Measurements from ENCODE around the gene TMLHE. TPM values are rescaled to one million over a fixed set of nuclear protein-coding genes. Genes with fewer than 3 reads are reported as not detected.
A peak's percentile ranks its signal among the peaks of the same experiment; 100 is the strongest.
"Not testable (repeated sequence)": the region's sequence is repeated elsewhere in the genome, so short reads cannot be mapped to it uniquely, and the experiment has no call there.

TMLHE gene
- total RNA-seq, 1 donor from 2014 or later, result 10.1 TPM

DNA sequence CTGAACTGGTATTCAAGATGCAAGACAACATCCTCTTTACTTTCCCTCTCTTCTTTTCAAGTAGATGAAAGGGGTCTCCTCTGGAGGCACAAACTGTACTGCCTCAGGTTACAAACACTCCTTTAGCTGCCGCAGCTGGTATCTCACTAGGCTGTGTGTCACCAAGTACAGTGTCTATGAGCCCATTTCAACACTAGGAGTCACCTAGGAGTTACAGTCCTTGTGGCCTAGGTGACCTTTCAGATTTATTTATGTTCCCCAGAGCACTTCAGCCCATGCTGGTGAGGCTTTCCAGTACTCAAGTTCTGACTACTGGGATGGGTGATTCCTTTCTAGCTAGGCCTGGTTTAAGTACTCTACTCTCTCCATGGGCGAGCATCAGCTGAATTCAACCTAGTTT lies 32.4 kb upstream of the TMLHE start:
- H3K79me2 ChIP-seq (ENCODE audit: insufficient read depth, low read length), result no peaks in the 10 kb centered on the region
- H3K36me3 Mint-ChIP-seq (ENCODE audit: low read depth, unreplicated experiment), result no peaks in the 10 kb centered on the region
- H3K9me3 ChIP-seq (ENCODE audit: insufficient read depth, low read depth, low read length), result no peaks in the 10 kb centered on the region
- no peak overlapping the region for H3K27ac ChIP-seq (ENCODE audit: low read depth, low read length)
- no peaks in the 10 kb centered on the region for H3K9me3 Mint-ChIP-seq (ENCODE audit: unreplicated experiment)
- no peaks in the 10 kb centered on the region for H4K20me1 ChIP-seq (ENCODE audit: insufficient read depth, low read length)
- H3K27me3 ChIP-seq (ENCODE audit: insufficient read depth, low read length), result no peaks in the 10 kb centered on the region
- DNase-seq (ENCODE audit: low read depth), result no peak
- no peak overlapping the region for H3K4me3 Mint-ChIP-seq (ENCODE audit: unreplicated experiment)
- H3K27me3 Mint-ChIP-seq (ENCODE audit: low read depth, unreplicated experiment), result peaks cover 2% of the 10 kb centered on the region
- H3K4me3 ChIP-seq (ENCODE audit: insufficient read depth, low read depth, low read length), result no peak overlapping the region
- H3K4me2 ChIP-seq (ENCODE audit: low read length), result no peak overlapping the region
- no peaks in the 10 kb centered on the region for H3K36me3 ChIP-seq (ENCODE audit: insufficient read depth, low read length)
- H2AFZ ChIP-seq (ENCODE audit: low read depth, low read length), result no peak overlapping the region
- peaks cover 4% of the 10 kb centered on the region for H3K4me1 Mint-ChIP-seq (ENCODE audit: low read depth, unreplicated experiment)
- H3K4me1 ChIP-seq (ENCODE audit: insufficient read depth, low read length), result no peaks in the 10 kb centered on the region
- no peak overlapping the region for H3K9ac ChIP-seq (ENCODE audit: low read length)
- no peak overlapping the region for H3K27ac Mint-ChIP-seq (ENCODE audit: unreplicated experiment)
- no peak for FAIRE-seq
- no peak for TF ChIP-seq EZH2 (IDR thresholded peaks at IDR 0.05; ENCODE audit: insufficient read depth, low read length)
- TF ChIP-seq, protein P1, sequence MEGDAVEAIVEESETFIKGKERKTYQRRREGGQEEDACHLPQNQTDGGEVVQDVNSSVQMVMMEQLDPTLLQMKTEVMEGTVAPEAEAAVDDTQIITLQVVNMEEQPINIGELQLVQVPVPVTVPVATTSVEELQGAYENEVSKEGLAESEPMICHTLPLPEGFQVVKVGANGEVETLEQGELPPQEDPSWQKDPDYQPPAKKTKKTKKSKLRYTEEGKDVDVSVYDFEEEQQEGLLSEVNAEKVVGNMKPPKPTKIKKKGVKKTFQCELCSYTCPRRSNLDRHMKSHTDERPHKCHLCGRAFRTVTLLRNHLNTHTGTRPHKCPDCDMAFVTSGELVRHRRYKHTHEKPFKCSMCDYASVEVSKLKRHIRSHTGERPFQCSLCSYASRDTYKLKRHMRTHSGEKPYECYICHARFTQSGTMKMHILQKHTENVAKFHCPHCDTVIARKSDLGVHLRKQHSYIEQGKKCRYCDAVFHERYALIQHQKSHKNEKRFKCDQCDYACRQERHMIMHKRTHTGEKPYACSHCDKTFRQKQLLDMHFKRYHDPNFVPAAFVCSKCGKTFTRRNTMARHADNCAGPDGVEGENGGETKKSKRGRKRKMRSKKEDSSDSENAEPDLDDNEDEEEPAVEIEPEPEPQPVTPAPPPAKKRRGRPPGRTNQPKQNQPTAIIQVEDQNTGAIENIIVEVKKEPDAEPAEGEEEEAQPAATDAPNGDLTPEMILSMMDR (IDR thresholded peaks at IDR 0.05; ENCODE audit: insufficient read depth, low read depth, low read length), result no peak

GRCh38 chrX:155643240-155643639 lies 30.5 kb upstream of the TMLHE start:
- Histone ChIP-seq H3K79me2 (ENCODE audit: insufficient read depth, low read length) (no peaks in the 10 kb centered on the region), H3K27ac (ENCODE audit: low read depth, low read length) (no peak overlapping the region), H3K4me2 (ENCODE audit: low read length) (no peak overlapping the region), H3K4me1 (ENCODE audit: insufficient read depth, low read length) (no peaks in the 10 kb centered on the region), H3K36me3 (ENCODE audit: insufficient read depth, low read length) (no peaks in the 10 kb centered on the region), H4K20me1 (ENCODE audit: insufficient read depth, low read length) (no peaks in the 10 kb centered on the region), H3K9me3 (ENCODE audit: insufficient read depth, low read depth, low read length) (no peaks in the 10 kb centered on the region), H3K4me3 (ENCODE audit: insufficient read depth, low read depth, low read length) (no peak overlapping the region), H2AFZ (ENCODE audit: low read depth, low read length) (no peak overlapping the region), H3K9ac (ENCODE audit: low read length) (no peak overlapping the region), H3K27me3 (ENCODE audit: insufficient read depth, low read length) (no peaks in the 10 kb centered on the region)
- FAIRE-seq, result no peak
- no peaks in the 10 kb centered on the region for H3K36me3 Mint-ChIP-seq (ENCODE audit: low read depth, unreplicated experiment)
- no peak for TF ChIP-seq EZH2 (IDR thresholded peaks at IDR 0.05; ENCODE audit: insufficient read depth, low read length)
- TF ChIP-seq, protein P1 (IDR thresholded peaks at IDR 0.05; ENCODE audit: insufficient read depth, low read depth, low read length), result no peak
- no peak overlapping the region for H3K4me3 Mint-ChIP-seq (ENCODE audit: unreplicated experiment)
- H3K27ac Mint-ChIP-seq (ENCODE audit: unreplicated experiment), result no peak overlapping the region
- no peak for DNase-seq (ENCODE audit: low read depth)
- H3K4me1 Mint-ChIP-seq (ENCODE audit: low read depth, unreplicated experiment), result peaks cover 4% of the 10 kb centered on the region
- H3K9me3 Mint-ChIP-seq (ENCODE audit: unreplicated experiment), result no peaks in the 10 kb centered on the region
- no peaks in the 10 kb centered on the region for H3K27me3 Mint-ChIP-seq (ENCODE audit: low read depth, unreplicated experiment)

- FAIRE-seq; H3K27me3 Mint-ChIP-seq (ENCODE audit: low read depth, unreplicated experiment): not testable (repeated sequence)
- peak overlapping the region; percentile 48 for H3K9ac ChIP-seq (ENCODE audit: low read length)
Observed at GRCh38 chrX:155641371-155641770, 28.6 kb upstream of the TMLHE start.

More at GRCh38 chrX:155641371-155641770, 28.6 kb upstream of the TMLHE start:
- Mint-ChIP-seq H3K27ac (ENCODE audit: unreplicated experiment) (peak overlapping the region; percentile 35), H3K4me3 (ENCODE audit: unreplicated experiment) (peak overlapping the region; percentile 88)
- H3K4me1 Mint-ChIP-seq (ENCODE audit: low read depth, unreplicated experiment); H3K36me3 ChIP-seq (ENCODE audit: insufficient read depth, low read length); H3K36me3 Mint-ChIP-seq (ENCODE audit: low read depth, unreplicated experiment); H3K9me3 Mint-ChIP-seq (ENCODE audit: unreplicated experiment); H4K20me1 ChIP-seq (ENCODE audit: insufficient read depth, low read length); DNase-seq (ENCODE audit: low read depth); H3K79me2 ChIP-seq (ENCODE audit: insufficient read depth, low read length); H3K4me1 ChIP-seq (ENCODE audit: insufficient read depth, low read length); H3K27ac ChIP-seq (ENCODE audit: low read depth, low read length); H3K9me3 ChIP-seq (ENCODE audit: insufficient read depth, low read depth, low read length); H3K27me3 ChIP-seq (ENCODE audit: insufficient read depth, low read length): not testable (repeated sequence)
- peak overlapping the region; percentile 76 for H3K4me2 ChIP-seq (ENCODE audit: low read length)
- peak overlapping the region; percentile 51 for H3K4me3 ChIP-seq (ENCODE audit: insufficient read depth, low read depth, low read length)
- H2AFZ ChIP-seq (ENCODE audit: low read depth, low read length), result peak overlapping the region; percentile 34

Data from astrocyte (in vitro differentiated cells and primary cell).